Measurements from ENCODE around the gene IL12RB1.

Gene IL12RB1

DNA sequence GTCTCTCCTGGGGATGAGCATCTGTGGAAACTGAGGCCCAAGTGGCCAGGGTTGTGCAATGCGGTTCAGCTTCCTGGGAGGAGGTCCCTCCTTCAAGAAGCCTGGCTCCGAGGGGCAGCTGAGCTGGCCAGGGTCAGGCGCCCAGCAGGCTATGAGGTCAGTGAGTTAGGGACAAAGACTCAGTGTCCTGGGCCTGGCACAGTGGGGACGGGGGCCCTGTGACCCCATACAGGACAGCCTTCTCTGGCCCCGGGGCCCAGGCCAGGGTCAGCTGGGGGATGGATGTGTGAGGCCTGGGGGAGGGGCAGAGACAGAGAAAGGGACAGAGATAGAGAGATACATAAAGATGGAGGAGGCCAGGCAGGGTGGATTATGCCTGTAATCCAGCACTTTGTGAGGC, 3.0 kb upstream of the IL12RB1 start:
- no peak for DNase-seq (ENCODE audit: low read depth in 3 of 3)

DNA sequence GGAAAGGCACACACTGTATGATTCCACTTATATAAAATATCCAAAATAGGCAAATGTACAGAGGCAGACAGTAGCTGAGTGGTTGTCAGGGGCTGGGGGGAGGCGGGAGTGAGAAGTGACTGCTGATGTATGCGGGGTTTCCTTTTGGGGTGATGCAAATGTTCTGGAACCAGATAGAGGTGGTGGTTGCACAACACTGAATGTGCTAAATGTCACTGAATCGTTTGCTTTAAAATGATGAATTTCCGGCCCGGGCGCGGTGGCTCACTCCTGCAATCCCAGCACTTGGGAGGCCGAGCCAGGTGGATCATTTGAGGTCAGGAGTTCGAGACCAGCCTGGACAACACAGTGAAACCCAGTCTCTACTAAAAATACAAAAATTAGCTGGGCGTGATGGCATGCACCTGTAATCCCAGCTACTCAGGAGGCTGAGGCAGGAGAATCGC, 2.4 kb upstream of the IL12RB1 start:
- peak in 1 of 3 experiments; percentile 39 for DNase-seq (ENCODE audit: low read depth in 3 of 3)

DNA sequence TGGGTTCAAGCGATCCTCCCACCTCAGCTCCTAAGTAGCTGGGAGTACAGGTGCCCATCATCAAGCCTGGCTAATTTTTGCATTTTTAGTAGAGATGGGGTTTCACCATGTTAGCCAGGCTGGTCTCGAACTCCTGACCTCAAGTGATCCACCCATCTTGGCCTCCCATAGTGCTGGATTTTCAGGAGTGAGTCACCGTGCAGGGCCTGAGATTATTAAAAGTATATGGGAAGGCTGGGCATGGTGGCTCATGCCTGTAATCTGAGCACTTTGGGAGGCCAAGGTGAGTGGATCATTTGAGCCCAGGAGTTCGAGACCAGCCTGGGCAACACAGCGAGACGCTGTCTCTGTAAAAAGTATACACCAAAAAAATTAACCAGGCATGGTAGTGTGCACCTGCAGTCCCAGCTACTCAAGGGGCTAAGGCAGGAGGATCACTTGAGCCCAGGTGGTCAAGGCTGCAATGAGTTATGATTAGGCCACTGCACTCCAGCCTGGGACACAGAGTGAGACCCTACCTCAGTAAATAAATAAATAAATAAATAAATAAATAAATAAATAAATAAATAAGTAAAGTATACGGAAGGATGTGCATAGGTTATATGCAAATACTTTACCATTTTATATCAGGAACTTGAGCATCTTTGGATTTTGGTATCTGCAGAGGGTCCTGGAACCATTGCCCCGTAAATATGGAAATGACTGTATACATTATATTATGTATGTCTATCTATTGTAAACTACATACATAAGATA, 854 bp downstream of the IL12RB1 start:
- DNase-seq (ENCODE audit: low read depth in 3 of 3), result no peak

DNA sequence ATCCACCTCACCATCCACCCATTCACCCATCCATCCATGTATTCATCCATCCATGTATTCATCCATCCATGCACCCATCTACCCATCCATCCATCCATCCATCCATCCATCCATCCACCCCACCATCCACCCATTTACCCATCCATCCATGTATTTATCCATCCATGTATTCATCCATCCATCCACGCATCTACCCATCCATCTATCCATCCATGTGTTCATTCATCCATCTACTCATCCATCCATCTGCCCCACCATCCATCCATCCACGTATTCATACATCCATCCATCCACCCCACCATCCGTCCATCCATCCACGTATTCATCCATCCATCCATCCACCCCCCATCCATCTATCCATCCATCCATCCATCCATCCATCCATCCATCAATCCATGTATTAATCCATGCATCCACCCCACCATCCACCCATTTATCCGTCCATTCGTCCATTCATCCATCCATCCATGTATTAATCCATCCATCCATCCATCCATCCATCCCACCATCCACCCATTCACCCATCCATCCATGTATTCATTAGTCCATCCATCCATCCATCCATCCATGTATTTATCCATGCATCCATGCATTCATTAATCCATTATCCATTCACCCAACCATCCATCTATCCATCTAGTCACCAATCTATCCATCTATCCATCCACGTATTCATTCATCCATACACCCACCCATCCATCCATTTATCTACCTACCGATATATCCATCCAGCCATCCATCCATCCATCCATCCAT, 2.6 kb downstream of the IL12RB1 start:
- no peak for DNase-seq (ENCODE audit: low read depth in 3 of 3)

DNA sequence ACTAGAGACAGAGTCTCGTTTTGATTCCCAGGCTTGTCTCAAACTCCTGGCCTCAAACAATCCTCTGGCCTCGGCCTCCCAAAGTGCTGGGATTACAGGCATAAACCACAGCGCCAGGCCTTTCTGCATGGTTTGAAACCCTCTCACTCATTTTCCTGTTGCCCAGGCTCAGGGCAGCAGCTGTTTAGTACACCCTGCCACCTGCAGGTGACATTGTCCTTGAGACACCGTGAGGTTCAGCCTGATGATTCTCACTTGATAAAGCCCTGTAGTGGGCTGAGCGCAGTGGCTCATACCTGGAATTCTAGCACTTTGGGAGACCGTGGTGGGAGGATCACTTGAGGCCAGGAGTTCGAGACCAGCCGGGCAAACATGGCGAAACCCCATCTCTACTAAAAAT, 12.5 kb downstream of the IL12RB1 start:
- no peak for DNase-seq (ENCODE audit: low read depth in 3 of 3)

DNA sequence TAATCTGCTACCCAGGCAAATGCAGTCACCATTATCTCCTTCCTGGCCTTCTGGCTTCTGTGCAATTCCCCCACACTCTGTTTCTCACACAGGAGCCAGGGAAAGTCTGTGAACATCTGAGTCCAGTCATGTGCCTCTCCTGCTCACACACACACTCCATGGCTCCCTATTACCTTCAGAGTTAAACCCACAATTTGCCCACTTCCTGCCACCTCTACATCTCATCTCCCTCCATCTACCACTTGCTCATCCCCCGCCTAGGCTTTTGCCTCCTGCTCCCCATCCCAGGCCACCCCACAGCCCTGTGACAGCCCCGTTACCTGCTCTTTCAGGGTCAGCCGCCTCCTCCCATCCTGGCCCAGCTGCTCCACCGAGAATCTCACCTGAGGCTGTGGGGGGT, 13.5 kb downstream of the IL12RB1 start:
- no peak for DNase-seq (ENCODE audit: low read depth in 3 of 3)

DNA sequence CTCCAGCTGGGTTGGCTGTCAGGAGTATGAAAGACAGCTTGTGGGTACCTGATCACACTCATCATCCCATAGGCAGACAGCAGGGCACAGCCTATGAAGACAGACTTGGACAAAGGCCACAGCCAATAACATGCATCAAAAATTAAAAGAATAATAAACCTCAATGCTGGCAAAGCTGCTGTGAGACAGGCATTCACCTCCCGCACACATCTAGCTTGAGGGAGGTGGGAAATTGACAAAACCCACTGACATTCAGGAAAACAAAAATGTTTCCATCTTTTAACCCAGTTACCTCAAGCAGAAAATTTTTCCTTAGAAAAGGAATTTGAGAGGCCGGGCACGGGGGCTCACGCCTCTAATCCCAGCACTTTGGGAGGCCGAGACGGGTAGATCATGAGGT, 14.4 kb downstream of the IL12RB1 start:
- no peak for DNase-seq (ENCODE audit: low read depth in 3 of 3)

DNA sequence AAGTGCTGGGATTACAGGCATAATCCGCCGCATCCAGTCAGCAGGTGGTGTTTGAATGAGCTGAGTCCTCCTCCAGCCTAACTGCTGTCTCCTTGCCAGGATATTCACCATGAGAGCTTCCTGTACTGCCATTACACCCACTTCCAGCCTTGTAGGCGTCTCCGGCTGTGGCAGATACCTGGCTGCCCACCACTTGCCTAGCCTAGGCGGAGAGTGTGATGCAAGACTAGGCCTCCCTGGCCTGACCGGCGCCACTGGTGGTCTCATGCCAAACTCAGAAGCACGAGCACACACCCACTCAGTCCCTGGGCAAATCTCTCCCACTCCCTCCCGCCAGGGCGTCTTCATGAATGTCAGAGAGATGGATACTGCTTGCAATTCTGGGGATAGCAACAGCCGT, 16.6 kb downstream of the IL12RB1 start:
- DNase-seq (ENCODE audit: low read depth in 3 of 3), result no peak

DNA sequence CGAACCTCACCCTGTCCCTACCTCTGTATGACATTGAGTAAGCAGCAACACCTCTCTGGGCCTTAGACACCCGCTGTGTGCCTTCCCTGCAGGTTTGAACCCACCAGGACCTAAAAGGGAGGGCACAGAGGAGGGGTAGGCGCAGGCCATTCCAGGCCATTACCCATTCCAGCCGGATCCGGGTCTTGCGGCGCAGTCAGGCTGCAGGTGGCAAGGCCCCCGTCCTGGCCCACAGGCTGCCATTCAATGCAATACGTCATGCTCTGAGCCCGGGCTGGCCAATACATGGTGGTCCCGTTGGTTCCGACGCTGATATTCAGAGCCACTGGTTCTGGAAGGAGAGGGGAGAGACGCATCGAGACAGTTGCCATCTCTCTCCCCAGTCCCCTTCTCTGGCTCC, 17.4 kb downstream of the IL12RB1 start:
- no peak for DNase-seq (ENCODE audit: low read depth in 3 of 3)

DNA sequence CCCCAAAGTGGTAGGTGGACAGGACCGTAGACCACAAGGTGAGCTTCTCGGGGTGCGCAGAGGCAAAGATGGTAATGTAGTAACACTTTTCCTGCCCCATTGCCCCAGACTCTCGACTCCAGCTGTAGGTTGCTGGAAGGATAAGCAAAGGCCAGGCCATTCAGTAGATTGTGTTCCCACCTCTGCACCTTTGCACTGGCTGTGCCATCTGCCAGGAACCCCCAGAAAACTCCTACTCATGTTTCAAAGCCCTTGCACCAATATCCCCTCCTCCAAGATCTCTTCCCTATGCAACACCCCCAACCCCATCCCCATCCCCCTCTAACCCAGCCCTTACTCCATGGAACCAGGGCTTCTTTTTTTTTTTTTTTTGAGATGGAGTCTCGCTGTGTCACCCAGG, 18.3 kb downstream of the IL12RB1 start:
- DNase-seq (ENCODE audit: low read depth in 3 of 3), result no peak

DNA sequence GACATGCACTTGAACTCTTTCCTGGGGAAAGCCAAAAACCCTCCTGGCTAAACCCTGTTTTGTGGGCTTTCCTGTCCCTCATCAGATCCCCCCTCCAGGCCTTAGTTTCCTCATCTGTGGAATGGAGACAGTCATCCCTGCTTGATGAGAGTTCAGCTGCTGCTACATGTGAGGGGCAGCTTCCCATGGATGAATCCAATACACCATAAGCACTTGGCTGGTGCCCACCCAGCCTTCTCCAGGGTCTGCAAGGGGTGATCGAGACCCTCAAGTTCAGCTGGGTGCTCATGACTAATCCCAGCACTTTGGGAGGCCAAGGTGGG, 21.6 kb downstream of the IL12RB1 start:
- DNase-seq (ENCODE audit: low read depth in 3 of 3), result no peak

DNA sequence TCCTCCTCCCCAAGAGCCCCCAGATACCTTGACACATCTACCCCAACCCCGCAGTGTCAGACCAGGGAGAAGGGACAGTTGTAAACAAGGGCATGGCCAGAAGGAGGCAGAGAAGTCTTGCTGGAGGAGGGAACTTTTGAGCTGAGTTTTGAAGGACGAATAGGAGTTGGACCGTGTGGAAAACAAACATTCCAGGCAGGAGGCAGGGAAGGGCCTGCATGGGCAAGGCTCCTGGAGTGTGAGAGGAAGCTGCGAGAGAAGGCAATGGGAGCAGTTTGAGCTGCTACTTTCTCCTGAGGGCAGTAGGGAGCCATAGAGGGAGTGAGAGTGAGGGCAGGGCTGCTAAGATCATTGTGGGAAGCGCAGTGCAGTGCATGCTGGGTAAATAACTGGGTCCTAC, 23.3 kb downstream of the IL12RB1 start:
- DNase-seq (ENCODE audit: low read depth in 3 of 3), result no peak

DNA sequence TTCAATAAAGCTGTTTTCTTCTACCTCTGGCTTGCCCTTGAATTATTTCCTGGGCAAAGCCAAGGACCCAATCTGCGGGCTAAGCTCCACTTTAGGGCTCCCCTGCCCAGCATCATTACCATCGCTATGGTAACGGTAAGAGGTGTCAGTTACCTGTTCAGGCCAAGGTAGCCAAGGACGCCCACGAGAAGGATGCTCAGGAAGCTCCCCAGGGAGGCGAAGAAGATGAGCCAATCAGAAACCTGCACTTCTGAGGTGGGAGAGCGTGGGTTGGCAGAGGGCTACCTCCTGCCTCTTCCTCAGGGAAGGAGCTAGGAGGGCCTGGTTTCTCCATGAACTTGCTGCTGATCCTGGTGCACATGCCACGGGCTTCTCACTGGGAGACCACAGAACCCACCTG, 24.7 kb downstream of the IL12RB1 start:
- DNase-seq (ENCODE audit: low read depth in 3 of 3), result no peak

DNA sequence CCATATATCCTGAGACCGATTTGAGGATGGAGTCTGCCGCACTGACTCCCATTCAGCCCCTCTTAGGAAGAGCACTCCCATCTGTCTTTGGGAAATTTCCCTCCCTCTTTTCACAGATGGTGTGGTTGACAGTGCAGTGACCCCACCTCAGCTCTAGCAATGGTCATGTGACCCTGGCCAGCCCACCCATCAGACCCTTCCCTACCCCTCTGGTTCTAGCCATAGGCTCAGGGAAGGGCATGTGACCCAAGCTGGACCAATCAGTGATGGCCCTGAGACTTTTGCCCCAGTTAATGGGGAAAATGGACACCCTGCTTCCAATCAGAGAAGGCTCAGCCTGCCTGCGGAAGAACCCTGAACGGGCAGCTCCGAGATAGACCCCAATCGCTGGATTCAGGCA, 26.3 kb downstream of the IL12RB1 start:
- no peak for DNase-seq (ENCODE audit: low read depth in 3 of 3)

DNA sequence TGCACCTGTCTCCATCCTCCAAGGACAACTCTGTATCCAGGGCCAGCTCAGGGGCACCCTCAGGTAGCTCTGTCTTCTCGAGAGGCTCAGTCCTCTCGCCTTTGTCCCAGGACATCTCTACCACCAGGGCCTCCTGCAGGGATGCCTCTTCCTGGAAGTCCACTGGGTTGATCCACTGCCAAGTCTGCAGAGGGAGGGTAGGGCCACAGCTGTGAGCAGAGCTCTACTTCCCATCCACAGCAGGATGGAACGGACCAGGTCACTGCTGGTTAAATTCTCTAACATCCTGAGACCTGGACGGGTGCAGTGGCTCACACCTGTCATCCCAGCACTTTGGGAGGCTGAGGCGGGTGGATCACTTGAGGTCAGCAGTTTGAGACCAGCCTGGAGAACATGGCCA, 26.8 kb downstream of the IL12RB1 start:
- no peak for DNase-seq (ENCODE audit: low read depth in 3 of 3)

DNA sequence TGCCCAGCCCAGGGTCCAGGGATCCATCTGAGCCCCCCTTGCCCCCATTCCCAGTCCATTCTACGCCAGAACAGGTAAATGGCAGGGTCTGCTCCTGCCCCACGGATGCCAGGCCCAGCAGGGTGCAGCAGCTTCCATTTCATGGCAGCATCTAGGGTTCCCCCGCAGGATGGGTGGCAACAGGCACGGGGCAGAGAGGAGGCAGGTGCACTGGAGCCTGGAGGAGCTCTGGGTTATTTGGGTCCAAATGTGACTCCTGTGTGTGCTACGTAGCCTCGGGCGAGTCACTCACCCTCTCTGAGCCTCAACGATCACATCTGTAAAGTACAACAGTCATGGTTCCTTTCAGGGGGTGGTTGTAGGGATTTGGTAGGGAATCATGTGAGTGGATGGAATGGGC, 27.4 kb downstream of the IL12RB1 start:
- no peak for DNase-seq (ENCODE audit: low read depth in 3 of 3)

DNA sequence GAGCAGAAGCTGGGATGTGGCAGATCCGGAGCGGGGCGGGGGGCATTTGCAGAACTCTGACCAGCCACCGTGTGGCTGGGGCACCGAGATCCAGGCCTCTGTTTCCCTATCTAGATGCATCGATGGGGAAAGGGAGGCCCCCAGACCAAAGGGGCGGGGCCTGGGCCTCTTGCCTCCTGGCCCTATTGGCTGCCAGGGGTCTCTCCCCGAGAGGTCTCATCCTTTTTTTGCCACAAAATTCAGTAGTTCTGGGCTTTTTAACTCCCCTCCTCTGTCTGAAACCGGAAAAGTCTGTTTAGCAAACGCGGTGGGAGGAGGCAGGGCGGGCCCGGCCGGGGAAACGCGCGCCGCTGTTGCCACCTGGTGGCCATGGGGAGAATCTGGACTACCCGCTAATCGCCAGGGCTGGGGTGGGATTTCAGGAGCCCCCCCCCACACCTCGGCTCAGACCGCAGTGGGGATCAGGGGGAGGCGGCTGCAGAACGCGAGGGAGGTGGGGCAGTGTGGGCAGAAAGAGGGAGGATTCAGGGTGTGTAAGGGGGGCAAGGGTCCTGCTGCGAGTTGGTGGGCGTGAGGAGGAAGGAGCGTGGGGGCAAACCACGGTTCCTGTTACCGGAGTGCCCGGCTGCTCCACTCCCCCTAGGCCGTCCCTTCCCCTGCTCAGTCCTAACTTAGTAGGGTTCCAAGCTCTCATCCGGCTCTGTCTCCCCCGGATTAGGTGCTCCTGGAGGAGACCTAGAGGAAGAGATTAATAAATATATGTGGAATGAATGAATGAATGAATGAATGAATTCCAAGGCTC, 28.3 kb downstream of the IL12RB1 start:
- peak; percentile 64 to 72 (median 65) for DNase-seq (ENCODE audit: low read depth in 3 of 3)

DNA sequence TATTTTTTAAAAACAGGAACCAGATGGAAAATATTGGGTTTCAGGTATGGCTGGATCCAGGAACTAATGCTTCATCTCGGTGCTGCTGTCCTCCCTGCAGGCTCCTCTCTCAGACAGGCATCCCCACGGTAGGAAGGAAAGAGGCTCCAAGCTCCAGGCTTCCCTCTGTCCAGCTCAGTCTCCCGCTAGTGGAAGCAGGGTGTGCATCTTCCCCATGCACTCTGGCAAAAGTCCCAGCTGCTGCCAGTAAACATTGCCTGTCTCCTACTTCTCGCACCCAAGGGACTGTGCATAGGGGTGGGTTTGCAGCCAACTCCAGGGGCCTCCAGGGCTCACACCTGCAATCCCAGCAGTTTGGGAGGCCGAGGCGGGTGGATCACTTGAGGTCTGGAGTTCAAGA, 29.2 kb downstream of the IL12RB1 start:
- no peak for DNase-seq (ENCODE audit: low read depth in 3 of 3)

DNA sequence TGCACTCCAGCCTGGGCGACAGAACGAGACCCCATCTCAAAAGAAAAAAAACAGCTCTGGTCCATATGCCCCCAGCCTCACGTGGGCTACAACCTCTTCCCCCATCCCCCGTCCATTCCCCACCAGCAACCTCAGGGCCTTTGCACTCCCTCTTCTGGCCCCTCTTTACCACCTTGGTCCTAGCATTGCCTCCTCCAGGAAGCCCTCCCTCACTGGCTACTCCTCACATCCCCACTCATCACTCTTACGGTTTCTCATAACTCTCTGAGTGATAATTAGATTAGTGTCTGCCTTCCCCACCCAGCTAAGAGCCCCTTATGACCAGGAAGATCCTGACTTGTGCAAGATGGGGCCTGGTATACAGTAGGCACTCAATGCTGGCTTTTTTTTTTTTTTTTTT, 30.8 kb downstream of the IL12RB1 start:
- no peak for DNase-seq (ENCODE audit: low read depth in 3 of 3)

DNA sequence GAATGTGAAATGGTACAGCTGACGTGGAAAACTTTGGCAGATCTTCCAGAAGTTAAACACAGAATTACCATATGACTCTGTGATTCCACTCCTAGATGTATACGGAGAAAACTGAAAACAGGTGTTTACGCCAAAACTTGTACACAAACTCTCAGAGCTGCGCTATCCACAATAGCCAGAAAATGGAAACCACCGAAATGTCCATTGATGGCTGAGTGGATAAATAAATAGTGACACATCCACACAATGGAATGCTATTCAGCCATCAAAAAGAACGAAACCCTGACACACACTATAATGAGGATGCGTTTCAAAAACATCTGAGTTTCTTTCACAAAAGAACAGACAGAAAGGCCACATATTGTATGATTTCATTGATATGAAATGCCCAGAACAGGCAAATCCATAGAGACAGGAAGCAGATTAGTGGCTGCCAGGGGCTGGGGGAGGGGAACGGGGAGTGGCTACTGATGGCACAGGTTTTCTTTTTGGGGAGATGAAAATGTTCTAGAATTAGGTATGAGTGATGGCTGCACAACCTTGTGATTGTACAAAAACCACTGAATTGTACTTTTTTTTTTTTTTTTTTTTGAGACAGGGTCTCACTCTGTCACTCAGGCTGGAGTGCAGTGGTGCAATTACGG, 33.0 kb downstream of the IL12RB1 start:
- no peak for DNase-seq (ENCODE audit: low read depth in 3 of 3)

DNA sequence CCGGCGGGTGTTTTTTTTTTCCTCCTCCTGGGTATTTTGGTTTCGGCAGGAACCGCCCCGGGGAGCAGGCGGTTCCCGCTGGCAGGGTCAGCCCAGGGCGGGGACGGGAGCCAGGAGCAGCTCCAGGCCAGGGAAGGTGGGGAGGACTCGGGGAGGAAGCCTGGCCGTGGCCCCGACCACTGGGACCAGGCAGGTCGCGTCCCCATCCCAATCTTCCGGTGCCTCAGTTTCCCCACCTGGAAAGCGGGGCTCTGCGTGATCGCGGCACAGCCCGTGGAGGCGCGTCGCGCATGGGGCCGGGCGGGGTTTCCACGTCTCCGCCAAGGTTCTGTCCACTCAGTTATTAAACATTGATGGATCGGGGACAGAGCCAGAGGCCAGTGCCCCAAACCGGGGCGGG, 34.8 kb downstream of the IL12RB1 start:
- no peak for DNase-seq (ENCODE audit: low read depth in 3 of 3)

DNA sequence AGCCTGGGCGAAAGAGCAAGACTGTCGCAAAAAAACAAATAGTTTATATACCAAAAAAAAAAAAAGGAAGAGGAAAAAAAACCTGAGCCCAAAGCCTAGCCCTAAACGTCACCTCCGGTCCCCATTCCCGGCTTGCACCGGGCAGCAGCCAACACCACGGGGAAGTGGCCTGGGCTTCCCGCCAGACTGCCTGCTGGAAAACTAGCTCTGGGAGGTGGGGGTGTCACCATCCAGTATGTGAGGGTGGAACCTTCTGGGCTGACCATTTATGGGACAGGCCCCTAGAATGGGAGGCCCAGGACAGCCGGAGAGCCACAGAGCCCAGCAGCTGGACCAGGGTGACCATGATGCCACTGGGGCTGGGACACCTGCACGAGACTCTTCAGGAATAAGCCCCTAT, 37.3 kb downstream of the IL12RB1 start:
- no peak for DNase-seq (ENCODE audit: low read depth in 3 of 3)

Data from stimulated activated CD4-positive, alpha-beta T cell treated with anti-CD3 and anti-CD28 coated beads, TNF-alpha, amount 100 ng/mL, for 4 hours (primary cell).